HepG2 (cell line): ENCODE results near the gene KANSL1. TPM values are rescaled to one million over a fixed set of nuclear protein-coding genes. Genes with fewer than 3 reads are reported as not detected.

Experiments
- ARID2 ChIP-seq: sonication (generic); formaldehyde crosslinking; IDR thresholded peaks from 2 replicates; pipeline ENCODE4 v1.8.1; 2022; ENCODE audit warnings: mild to moderate bottlenecking, missing genetic modification reagents, borderline replicate concordance
- EHMT2 ChIP-seq: fragments of 200-600 bp; sonication (generic); IDR thresholded peaks from 2 replicates; pipeline ENCODE4 v1.7.0; 2017; ENCODE audit warnings: antibody characterized with exemption, low read depth, low read length, borderline replicate concordance
- JUND ChIP-seq: sonication (generic); formaldehyde crosslinking; IDR thresholded peaks from 2 replicates; pipeline ENCODE4 v1.8.0; 2022; ENCODE audit warnings: mild to moderate bottlenecking, missing genetic modification reagents
- KLF13 ChIP-seq: sonication (generic); formaldehyde crosslinking; IDR thresholded peaks from 2 replicates; pipeline ENCODE4 v1.4.0; 2020; ENCODE audit warnings: mild to moderate bottlenecking, missing genetic modification reagents
- KMT2B ChIP-seq: IDR thresholded peaks from 2 replicates; pipeline ENCODE4 v1.6.1; 2016; ENCODE audit warnings: missing genetic modification reagents, missing compliant biosample characterization
- SMC3 ChIP-seq: IDR thresholded peaks from 2 replicates; pipeline ENCODE4 v1.6.1; 2011; ENCODE audit warnings: low read length, improper control_type of control experiment
- ZBTB49 ChIP-seq: sonication (generic); formaldehyde crosslinking; IDR thresholded peaks from 2 replicates; pipeline ENCODE4 v1.4.0; 2020; ENCODE audit warnings: missing genetic modification reagents, borderline replicate concordance
- ZNF20 ChIP-seq: sonication (generic); formaldehyde crosslinking; IDR thresholded peaks from 2 replicates; pipeline ENCODE4 v1.4.0; 2020; ENCODE audit warnings: mild to moderate bottlenecking, moderate library complexity, missing genetic modification reagents
- ZNF605 ChIP-seq: sonication (generic); formaldehyde crosslinking; IDR thresholded peaks from 2 replicates; pipeline ENCODE4 v1.8.0; 2022; ENCODE audit warnings: mild to moderate bottlenecking, missing genetic modification reagents
- ZNF709 ChIP-seq: sonication (generic); formaldehyde crosslinking; IDR thresholded peaks from 2 replicates; pipeline ENCODE4 v1.5.0; 2020; ENCODE audit warnings: mild to moderate bottlenecking, missing genetic modification reagents
- polyA plus RNA-seq, 8 experiments: library from polyadenylated mRNA; depleted of rRNA in 3 of 8; stranded (reverse) in 7 of 8; unstranded in 1 of 8; fragments of >200 nt; fragmentation: Illumina TruSeq in 4 of 8; extraction: Trizol in 4 of 8; gene quantifications; 2 replicates each; pipeline versions ENCODE4 v1.2.1 to v1.2.3, GENCODE V29; 2011 to 2016; ENCODE audit warnings: low read depth in 4 of 8, missing spikeins in 1 of 8, mixed read lengths in 1 of 8; ENCODE audit not compliant: insufficient read depth in 1 of 8
- total RNA-seq, 5 experiments: library from RNA; depleted of rRNA; stranded (reverse); fragments of >200 nt; fragmentation: Illumina TruSeq; extraction: Trizol; gene quantifications; 2 replicates each; pipeline ENCODE4 v1.2.3, GENCODE V29; 2016; ENCODE audit warnings: low read depth in 1 of 5
- TF ChIP-seq, protein P1 (sequence below): IDR thresholded peaks from 2 replicates; pipeline ENCODE4 v1.6.1; 2016; ENCODE audit warnings: missing biosample characterization, missing genetic modification reagents, low read depth
- TF ChIP-seq, protein P2 (sequence below): sonication (generic); formaldehyde crosslinking; IDR thresholded peaks from 2 replicates; pipeline ENCODE4 v1.4.0; 2020; ENCODE audit warnings: mild to moderate bottlenecking, missing genetic modification reagents
- TF ChIP-seq, protein P3 (sequence below): IDR thresholded peaks from 2 replicates; pipeline ENCODE4 v1.6.1; 2016; ENCODE audit warnings: missing compliant biosample characterization, missing genetic modification reagents, borderline replicate concordance
- TF ChIP-seq, protein P4 (sequence below): sonication (generic); formaldehyde crosslinking; IDR thresholded peaks from 2 replicates; pipeline ENCODE4 v1.5.0; 2020; ENCODE audit warnings: missing genetic modification reagents

KANSL1 gene
- total and polyA plus RNA-seq, 2 of the 13 experiments (the other 11 are each of a cell fraction or from before 2014, with no cell fraction given) = 24.0 to 59.6 TPM

DNA sequence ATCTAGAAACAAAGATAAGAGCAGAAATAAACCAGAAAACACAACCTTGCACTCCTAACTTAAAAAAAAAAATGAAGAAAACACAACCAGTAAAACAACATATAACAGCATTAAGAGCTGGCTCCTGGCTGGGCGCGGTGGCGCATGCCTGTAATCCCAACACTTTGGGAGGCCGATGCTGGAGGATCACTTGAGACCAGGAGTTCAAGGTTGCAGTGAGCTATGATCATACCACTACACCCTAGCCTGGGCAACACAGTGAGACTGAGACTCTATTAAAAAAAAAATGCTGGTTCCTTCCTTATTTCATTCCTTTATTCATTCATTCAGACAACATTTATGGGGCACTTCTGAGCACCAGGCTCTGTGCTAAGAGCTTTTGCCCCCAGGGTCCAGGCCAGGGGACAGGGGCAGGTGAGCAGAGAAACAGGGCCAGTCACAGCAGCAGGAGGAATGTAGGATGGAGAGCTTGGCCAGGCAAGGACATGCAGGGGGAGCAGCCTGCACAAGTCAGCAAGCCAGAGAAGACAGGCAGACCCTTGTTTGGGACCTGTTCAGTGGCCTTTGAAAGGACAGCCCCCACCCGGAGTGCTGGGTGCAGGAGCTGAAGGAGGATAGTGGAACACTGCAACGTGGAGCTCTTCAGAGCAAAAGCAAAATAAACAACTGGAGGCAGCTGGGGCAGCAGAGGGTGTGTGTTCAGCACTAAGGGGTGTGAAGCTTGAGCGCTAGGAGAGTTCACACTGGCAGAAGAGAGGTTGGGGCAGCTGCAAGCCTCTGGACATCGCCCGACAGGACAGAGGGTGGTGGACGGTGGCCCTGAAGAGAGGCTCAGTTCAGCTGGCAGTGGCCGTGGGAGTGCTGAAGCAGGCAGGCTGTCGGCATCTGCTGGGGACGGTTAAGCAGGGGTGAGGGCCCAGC is 191.6 kb downstream of the KANSL1 start (continued):
- TF ChIP-seq ZNF605 = no peak
- no peak for TF ChIP-seq ZNF20 (CRISPR knock-in tag)
- TF ChIP-seq KMT2B = no peak
- TF ChIP-seq, protein P1, sequence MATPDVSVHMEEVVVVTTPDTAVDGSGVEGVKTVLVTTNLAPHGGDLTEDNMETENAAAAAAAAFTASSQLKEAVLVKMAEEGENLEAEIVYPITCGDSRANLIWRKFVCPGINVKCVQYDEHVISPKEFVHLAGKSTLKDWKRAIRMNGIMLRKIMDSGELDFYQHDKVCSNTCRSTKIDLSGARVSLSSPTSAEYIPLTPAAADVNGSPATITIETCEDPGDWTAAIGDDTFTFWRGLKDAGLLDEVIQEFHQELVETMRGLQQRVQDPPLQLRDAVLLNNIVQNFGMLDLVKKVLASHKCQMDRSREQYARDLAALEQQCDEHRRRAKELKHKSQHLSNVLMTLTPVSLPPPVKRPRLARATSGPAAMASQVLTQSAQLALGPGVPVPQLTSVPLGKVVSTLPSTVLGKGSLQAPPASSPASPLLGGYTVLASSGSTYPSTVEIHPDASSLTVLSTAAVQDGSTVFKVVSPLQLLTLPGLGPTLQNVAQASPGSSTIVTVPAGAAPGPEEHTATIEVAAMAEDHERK = no peak
- TF ChIP-seq ZNF709 = no peak
- TF ChIP-seq, protein P2, sequence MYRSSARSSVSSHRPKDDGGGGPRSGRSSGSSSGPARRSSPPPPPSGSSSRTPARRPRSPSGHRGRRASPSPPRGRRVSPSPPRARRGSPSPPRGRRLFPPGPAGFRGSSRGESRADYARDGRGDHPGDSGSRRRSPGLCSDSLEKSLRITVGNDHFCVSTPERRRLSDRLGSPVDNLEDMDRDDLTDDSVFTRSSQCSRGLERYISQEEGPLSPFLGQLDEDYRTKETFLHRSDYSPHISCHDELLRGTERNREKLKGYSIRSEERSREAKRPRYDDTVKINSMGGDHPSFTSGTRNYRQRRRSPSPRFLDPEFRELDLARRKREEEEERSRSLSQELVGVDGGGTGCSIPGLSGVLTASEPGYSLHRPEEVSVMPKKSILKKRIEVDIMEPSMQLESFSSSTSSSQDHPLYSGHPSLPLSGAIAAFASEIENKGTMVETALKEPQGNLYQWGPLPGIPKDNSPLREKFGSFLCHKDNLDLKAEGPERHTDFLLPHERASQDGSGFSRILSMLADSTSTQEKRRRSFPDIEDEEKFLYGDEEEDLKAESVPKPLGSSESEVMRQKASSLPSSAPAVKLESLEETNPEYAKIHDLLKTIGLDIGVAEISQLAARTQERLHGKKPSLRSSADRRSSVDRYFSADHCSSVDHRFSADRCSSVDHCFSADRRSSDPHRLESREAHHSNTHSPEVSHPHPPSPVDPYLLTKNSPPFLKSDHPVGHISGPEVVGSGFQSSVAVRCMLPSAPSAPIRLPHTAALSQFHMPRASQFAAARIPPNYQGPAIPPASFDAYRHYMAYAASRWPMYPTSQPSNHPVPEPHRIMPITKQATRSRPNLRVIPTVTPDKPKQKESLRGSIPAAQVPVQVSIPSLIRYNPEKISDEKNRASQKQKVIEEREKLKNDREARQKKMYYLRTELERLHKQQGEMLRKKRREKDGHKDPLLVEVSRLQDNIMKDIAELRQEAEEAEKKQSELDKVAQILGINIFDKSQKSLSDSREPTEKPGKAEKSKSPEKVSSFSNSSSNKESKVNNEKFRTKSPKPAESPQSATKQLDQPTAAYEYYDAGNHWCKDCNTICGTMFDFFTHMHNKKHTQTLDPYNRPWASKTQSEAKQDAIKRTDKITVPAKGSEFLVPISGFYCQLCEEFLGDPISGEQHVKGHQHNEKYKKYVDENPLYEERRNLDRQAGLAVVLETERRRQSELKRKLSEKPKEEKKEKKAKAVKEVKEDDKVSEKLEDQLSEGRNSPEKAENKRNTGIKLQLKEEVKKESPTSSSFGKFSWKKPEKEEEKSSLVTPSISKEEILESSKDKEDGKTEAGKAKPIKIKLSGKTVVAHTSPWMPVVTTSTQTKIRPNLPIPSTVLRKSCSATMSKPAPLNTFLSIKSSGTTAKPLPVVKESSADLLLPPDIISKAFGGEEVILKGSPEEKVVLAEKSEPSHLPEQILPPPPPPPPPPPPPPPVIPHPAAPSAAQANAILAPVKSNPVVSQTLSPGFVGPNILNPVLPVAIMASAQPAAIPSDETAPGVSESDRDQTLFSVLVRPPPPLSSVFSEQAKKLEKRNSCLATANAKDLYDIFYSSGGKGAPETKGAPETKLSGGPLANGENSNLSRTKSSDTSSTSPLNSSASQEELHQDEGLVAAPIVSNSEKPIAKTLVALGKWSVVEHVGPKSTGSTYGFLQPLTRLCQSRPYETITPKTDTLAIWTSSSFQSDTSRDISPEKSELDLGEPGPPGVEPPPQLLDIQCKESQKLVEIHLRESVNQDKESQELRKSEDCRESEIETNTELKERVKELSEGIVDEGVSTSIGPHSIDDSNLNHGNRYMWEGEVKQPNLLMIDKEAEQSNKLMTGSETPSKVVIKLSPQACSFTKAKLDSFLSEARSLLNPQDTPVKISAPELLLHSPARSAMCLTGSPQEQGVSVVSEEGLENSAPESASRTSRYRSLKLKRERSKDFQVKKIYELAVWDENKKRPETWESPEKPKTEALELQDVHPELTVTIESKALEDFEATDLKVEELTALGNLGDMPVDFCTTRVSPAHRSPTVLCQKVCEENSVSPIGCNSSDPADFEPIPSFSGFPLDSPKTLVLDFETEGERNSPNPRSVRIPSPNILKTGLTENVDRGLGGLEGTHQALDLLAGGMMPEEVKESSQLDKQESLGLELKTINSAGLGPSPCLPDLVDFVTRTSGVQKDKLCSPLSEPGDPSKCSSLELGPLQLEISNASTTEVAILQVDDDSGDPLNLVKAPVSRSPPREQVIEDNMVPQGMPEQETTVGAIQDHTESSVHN (CRISPR knock-in tag) = 0 out of 2 replicates have a peak, but pooled peaks have one; percentile 29
- TF ChIP-seq JUND = no peak
- TF ChIP-seq, protein P3, sequence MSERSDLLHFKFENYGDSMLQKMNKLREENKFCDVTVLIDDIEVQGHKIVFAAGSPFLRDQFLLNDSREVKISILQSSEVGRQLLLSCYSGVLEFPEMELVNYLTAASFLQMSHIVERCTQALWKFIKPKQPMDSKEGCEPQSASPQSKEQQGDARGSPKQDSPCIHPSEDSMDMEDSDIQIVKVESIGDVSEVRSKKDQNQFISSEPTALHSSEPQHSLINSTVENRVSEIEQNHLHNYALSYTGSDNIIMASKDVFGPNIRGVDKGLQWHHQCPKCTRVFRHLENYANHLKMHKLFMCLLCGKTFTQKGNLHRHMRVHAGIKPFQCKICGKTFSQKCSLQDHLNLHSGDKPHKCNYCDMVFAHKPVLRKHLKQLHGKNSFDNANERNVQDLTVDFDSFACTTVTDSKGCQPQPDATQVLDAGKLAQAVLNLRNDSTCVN (CRISPR knock-in tag) = no peak
- no peak for TF ChIP-seq ZBTB49 (CRISPR knock-in tag)
- TF ChIP-seq ARID2 (CRISPR knock-in tag) = no peak
- TF ChIP-seq EHMT2 = no peak
- no peak for TF ChIP-seq KLF13 (CRISPR knock-in tag)
- TF ChIP-seq SMC3 = no peak
- TF ChIP-seq, protein P4, sequence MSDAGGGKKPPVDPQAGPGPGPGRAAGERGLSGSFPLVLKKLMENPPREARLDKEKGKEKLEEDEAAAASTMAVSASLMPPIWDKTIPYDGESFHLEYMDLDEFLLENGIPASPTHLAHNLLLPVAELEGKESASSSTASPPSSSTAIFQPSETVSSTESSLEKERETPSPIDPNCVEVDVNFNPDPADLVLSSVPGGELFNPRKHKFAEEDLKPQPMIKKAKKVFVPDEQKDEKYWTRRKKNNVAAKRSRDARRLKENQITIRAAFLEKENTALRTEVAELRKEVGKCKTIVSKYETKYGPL (CRISPR knock-in tag) = no peak
